GM23338 (cell line): Measurements from ENCODE around the gene ERC2. TPM values are rescaled to one million over a fixed set of nuclear protein-coding genes. Genes with fewer than 3 reads are reported as not detected.

Experiments
- ATAC-seq: fragments of 200-7000 bp; cut with Tn5 transposase; 3 replicates; pipeline ENCODE4 v1.9.1; 2020
- DNase-seq: peaks from one replicate; pipeline ENCODE4 v3.0.0-alpha.2; 2015; ENCODE audit warnings: low spot score
- H2AFZ ChIP-seq: fragments of 200-600 bp; sonication (generic); 2 replicates; pipeline ENCODE4 v1.8.0; 2016; ENCODE audit warnings: antibody characterized with exemption, mild to moderate bottlenecking, moderate library complexity
- H3F3A ChIP-seq: fragments of 200-600 bp; sonication (generic); replicated peaks from 2 replicates; pipeline ENCODE4 v1.8.0; 2017; ENCODE audit warnings: antibody characterized with exemption, mixed run types, low read depth
- H3K27ac ChIP-seq: fragments of 200-600 bp; sonication (generic); 2 replicates; pipeline ENCODE4 v1.6.1; 2016; ENCODE audit warnings: low read depth
- H3K27me3 ChIP-seq: fragments of 200-600 bp; sonication (generic); 2 replicates; pipeline ENCODE4 v1.8.0; 2016; ENCODE audit warnings: mild to moderate bottlenecking, mixed run types, moderate library complexity; ENCODE audit not compliant: insufficient read depth
- H3K36me3 ChIP-seq: fragments of 200-600 bp; sonication (generic); 2 replicates; pipeline ENCODE4 v1.8.0; 2016; ENCODE audit warnings: mild to moderate bottlenecking; ENCODE audit not compliant: insufficient read depth
- H3K4me1 ChIP-seq: fragments of 200-600 bp; sonication (generic); 2 replicates; pipeline ENCODE4 v1.8.0; 2016; ENCODE audit warnings: mild to moderate bottlenecking, moderate library complexity; ENCODE audit not compliant: insufficient read depth
- H3K4me2 ChIP-seq: fragments of 200-600 bp; sonication (generic); 2 replicates; pipeline ENCODE4 v1.7.1; 2017; ENCODE audit warnings: mixed run types
- H3K4me3 ChIP-seq: fragments of 200-600 bp; sonication (generic); 2 replicates; pipeline ENCODE4 v1.6.1; 2016; ENCODE audit warnings: mixed run types
- H3K79me2 ChIP-seq: fragments of 200-600 bp; sonication (generic); replicated peaks from 2 replicates; pipeline ENCODE4 v1.8.0; 2017; ENCODE audit warnings: mild to moderate bottlenecking; ENCODE audit not compliant: insufficient read depth
- H3K9me2 ChIP-seq: fragments of 200-600 bp; sonication (generic); 2 replicates; pipeline ENCODE4 v1.8.0; 2017; ENCODE audit not compliant: insufficient read depth
- H4K20me1 ChIP-seq: fragments of 200-600 bp; sonication (generic); replicated peaks from 2 replicates; pipeline ENCODE4 v1.8.0; 2017; ENCODE audit warnings: mild to moderate bottlenecking; ENCODE audit not compliant: insufficient read depth
- H3K27ac Mint-ChIP-seq: 2 replicates; pipeline ENCODE4 v1.8.0; 2020; ENCODE audit warnings: inconsistent platforms, mild to moderate bottlenecking, moderate library complexity, mixed read lengths
- H3K27me3 Mint-ChIP-seq: 3 replicates; pipeline ENCODE4 v1.8.0; 2022; ENCODE audit warnings: low read depth, mild to moderate bottlenecking, moderate library complexity, mixed read lengths, inconsistent platforms; ENCODE audit not compliant: insufficient read depth, poor library complexity
- H3K36me3 Mint-ChIP-seq: 3 replicates; pipeline ENCODE4 v1.8.0; 2021; ENCODE audit warnings: low read depth, mild to moderate bottlenecking, inconsistent platforms, moderate library complexity, mixed read lengths
- H3K4me1 Mint-ChIP-seq: 3 replicates; pipeline ENCODE4 v1.8.0; 2020; ENCODE audit warnings: mild to moderate bottlenecking, inconsistent platforms, mixed read lengths
- H3K4me3 Mint-ChIP-seq: 3 replicates; pipeline ENCODE4 v1.8.0; 2021; ENCODE audit warnings: moderate library complexity, mild to moderate bottlenecking, inconsistent platforms, mixed read lengths
- H3K9me3 Mint-ChIP-seq: 3 replicates; pipeline ENCODE4 v1.8.0; 2020; ENCODE audit warnings: moderate library complexity, mild to moderate bottlenecking, inconsistent platforms, mixed read lengths
- CREB1 ChIP-seq: fragments of 250-450 bp; sonication (Bioruptor Pico); IDR thresholded peaks from 2 replicates; pipeline ENCODE4 v1.5.0; 2020; ENCODE audit warnings: low read depth, mild to moderate bottlenecking, moderate library complexity
- EZH2 ChIP-seq: fragments of 200-600 bp; sonication (generic); IDR thresholded peaks from one replicate; pipeline ENCODE4 v1.8.0; 2017; ENCODE audit warnings: antibody characterized with exemption, mild to moderate bottlenecking, low read depth; ENCODE audit not compliant: unreplicated experiment
- EZH2phosphoT487 ChIP-seq: fragments of 200-600 bp; sonication (generic); IDR thresholded peaks from one replicate; pipeline ENCODE4 v1.8.1; 2018; ENCODE audit warnings: antibody characterized with exemption; ENCODE audit not compliant: unreplicated experiment
- JUNB ChIP-seq: IDR thresholded peaks from one replicate; pipeline ENCODE4 v1.6.1; 2016; ENCODE audit warnings: antibody characterized with exemption; ENCODE audit not compliant: unreplicated experiment
- NANOG ChIP-seq: IDR thresholded peaks from 2 replicates; pipeline ENCODE4 v1.6.1; 2016; ENCODE audit warnings: antibody characterized with exemption, borderline replicate concordance
- POLR2AphosphoS5 ChIP-seq: IDR thresholded peaks from 2 replicates; pipeline ENCODE4 v1.6.1; 2016; ENCODE audit warnings: antibody characterized with exemption, low read depth
- STAT1 ChIP-seq: IDR thresholded peaks from one replicate; pipeline ENCODE4 v1.6.1; 2016; ENCODE audit warnings: antibody characterized with exemption; ENCODE audit not compliant: unreplicated experiment
- ZNF114 ChIP-seq: fragments of 250-450 bp; sonication (Bioruptor Pico); IDR thresholded peaks from 2 replicates; pipeline ENCODE4 v1.5.0; 2020; ENCODE audit warnings: mild to moderate bottlenecking, moderate library complexity
- ZNF331 ChIP-seq: fragments of 250-450 bp; sonication (Bioruptor Pico); IDR thresholded peaks from 2 replicates; pipeline ENCODE4 v1.5.0; 2020; ENCODE audit warnings: low read depth, mild to moderate bottlenecking, moderate library complexity
- polyA plus RNA-seq: library from polyadenylated mRNA; unstranded; fragments of >200 nt; fragmentation: Nextera tagmentation; extraction: Ambion mirVana; gene quantifications from 2 replicates; pipeline ENCODE4 v1.2.1, GENCODE V29; 2016
- total RNA-seq: library from RNA; depleted of rRNA; stranded (reverse); fragments of >200 nt; shearing (Covaris generic); gene quantifications from 2 replicates; pipeline ENCODE4 v1.2.3, GENCODE V29; 2014
- TF ChIP-seq, protein P1 (sequence below): IDR thresholded peaks from one replicate; pipeline ENCODE4 v1.6.1; 2018; ENCODE audit warnings: antibody characterized with exemption; ENCODE audit not compliant: unreplicated experiment
- TF ChIP-seq, protein P2 (sequence below): IDR thresholded peaks from 2 replicates; pipeline ENCODE4 v1.6.1; 2016; ENCODE audit warnings: antibody characterized with exemption
- TF ChIP-seq, protein P3 (sequence below): fragments of 250-450 bp; sonication (Bioruptor Pico); IDR thresholded peaks from 2 replicates; pipeline ENCODE4 v1.5.0; 2020; ENCODE audit warnings: mild to moderate bottlenecking, moderate library complexity
- TF ChIP-seq, protein P4 (sequence below), 2 experiments: fragments of 200-600 bp in 1 of 2; sonication (generic) in 1 of 2; conservative IDR thresholded peaks; 2 replicates each; pipeline versions ENCODE4 v1.5.1 to v1.6.1; 2016 to 2017; ENCODE audit warnings: antibody characterized with exemption in 2 of 2, low read depth in 2 of 2, mild to moderate bottlenecking in 2 of 2, moderate library complexity in 1 of 2

The ERC2 gene
- total and polyA plus RNA-seq, 2 experiments from 2014 or later: 11.8 to 13.7 TPM

DNA sequence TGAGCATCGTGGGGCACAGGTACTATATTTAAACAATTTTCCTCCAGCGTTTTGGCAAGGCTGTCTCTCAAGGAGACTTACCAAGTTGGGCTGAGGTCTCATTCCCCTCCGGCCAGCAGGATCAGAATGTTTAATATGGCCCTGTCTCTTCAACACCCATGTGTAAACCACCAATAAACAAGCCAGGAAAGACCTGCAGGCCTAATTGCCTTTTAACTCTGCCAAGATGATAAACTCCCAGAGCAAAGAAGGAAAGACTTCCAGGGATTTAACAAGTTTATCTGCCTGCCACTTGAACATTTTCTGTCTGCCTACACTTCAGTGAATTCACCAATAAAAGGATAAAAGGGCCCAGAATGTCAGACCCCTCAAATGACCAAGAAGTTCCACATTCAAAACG, 850.9 kb downstream of the ERC2 start:
- Histone ChIP-seq H3K27ac (no peak overlapping the region), H3F3A (no peaks in the 10 kb centered on the region), H3K9me2 (peaks cover 13% of the 10 kb centered on the region), H3K79me2 (no peaks in the 10 kb centered on the region), H3K4me3 (no peak overlapping the region), H3K36me3 (no peaks in the 10 kb centered on the region), H3K4me2 (0 out of 2 replicates have a peak overlapping the region, but pooled peaks have one; percentile 12), H2AFZ (no peak overlapping the region), H3K27me3 (no peaks in the 10 kb centered on the region), H4K20me1 (no peaks in the 10 kb centered on the region), H3K4me1 (peaks cover 40% of the 10 kb centered on the region)
- H3K27ac Mint-ChIP-seq: no peak overlapping the region
- peaks cover 3% of the 10 kb centered on the region for H3K27me3 Mint-ChIP-seq
- H3K9me3 Mint-ChIP-seq: no peaks in the 10 kb centered on the region
- DNase-seq: no peak
- H3K4me3 Mint-ChIP-seq: no peak overlapping the region
- no peak for ATAC-seq
- no peak for TF ChIP-seq CREB1 (CRISPR knock-in tag)
- no peak for TF ChIP-seq EZH2
- TF ChIP-seq, protein P1, sequence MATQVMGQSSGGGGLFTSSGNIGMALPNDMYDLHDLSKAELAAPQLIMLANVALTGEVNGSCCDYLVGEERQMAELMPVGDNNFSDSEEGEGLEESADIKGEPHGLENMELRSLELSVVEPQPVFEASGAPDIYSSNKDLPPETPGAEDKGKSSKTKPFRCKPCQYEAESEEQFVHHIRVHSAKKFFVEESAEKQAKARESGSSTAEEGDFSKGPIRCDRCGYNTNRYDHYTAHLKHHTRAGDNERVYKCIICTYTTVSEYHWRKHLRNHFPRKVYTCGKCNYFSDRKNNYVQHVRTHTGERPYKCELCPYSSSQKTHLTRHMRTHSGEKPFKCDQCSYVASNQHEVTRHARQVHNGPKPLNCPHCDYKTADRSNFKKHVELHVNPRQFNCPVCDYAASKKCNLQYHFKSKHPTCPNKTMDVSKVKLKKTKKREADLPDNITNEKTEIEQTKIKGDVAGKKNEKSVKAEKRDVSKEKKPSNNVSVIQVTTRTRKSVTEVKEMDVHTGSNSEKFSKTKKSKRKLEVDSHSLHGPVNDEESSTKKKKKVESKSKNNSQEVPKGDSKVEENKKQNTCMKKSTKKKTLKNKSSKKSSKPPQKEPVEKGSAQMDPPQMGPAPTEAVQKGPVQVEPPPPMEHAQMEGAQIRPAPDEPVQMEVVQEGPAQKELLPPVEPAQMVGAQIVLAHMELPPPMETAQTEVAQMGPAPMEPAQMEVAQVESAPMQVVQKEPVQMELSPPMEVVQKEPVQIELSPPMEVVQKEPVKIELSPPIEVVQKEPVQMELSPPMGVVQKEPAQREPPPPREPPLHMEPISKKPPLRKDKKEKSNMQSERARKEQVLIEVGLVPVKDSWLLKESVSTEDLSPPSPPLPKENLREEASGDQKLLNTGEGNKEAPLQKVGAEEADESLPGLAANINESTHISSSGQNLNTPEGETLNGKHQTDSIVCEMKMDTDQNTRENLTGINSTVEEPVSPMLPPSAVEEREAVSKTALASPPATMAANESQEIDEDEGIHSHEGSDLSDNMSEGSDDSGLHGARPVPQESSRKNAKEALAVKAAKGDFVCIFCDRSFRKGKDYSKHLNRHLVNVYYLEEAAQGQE: no peak
- no peak for TF ChIP-seq NANOG
- no peak for TF ChIP-seq POLR2AphosphoS5
- TF ChIP-seq, protein P2, sequence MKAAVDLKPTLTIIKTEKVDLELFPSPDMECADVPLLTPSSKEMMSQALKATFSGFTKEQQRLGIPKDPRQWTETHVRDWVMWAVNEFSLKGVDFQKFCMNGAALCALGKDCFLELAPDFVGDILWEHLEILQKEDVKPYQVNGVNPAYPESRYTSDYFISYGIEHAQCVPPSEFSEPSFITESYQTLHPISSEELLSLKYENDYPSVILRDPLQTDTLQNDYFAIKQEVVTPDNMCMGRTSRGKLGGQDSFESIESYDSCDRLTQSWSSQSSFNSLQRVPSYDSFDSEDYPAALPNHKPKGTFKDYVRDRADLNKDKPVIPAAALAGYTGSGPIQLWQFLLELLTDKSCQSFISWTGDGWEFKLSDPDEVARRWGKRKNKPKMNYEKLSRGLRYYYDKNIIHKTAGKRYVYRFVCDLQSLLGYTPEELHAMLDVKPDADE: no peak
- no peak for TF ChIP-seq EZH2phosphoT487
- no peak for TF ChIP-seq ZNF331
- TF ChIP-seq, protein P3, sequence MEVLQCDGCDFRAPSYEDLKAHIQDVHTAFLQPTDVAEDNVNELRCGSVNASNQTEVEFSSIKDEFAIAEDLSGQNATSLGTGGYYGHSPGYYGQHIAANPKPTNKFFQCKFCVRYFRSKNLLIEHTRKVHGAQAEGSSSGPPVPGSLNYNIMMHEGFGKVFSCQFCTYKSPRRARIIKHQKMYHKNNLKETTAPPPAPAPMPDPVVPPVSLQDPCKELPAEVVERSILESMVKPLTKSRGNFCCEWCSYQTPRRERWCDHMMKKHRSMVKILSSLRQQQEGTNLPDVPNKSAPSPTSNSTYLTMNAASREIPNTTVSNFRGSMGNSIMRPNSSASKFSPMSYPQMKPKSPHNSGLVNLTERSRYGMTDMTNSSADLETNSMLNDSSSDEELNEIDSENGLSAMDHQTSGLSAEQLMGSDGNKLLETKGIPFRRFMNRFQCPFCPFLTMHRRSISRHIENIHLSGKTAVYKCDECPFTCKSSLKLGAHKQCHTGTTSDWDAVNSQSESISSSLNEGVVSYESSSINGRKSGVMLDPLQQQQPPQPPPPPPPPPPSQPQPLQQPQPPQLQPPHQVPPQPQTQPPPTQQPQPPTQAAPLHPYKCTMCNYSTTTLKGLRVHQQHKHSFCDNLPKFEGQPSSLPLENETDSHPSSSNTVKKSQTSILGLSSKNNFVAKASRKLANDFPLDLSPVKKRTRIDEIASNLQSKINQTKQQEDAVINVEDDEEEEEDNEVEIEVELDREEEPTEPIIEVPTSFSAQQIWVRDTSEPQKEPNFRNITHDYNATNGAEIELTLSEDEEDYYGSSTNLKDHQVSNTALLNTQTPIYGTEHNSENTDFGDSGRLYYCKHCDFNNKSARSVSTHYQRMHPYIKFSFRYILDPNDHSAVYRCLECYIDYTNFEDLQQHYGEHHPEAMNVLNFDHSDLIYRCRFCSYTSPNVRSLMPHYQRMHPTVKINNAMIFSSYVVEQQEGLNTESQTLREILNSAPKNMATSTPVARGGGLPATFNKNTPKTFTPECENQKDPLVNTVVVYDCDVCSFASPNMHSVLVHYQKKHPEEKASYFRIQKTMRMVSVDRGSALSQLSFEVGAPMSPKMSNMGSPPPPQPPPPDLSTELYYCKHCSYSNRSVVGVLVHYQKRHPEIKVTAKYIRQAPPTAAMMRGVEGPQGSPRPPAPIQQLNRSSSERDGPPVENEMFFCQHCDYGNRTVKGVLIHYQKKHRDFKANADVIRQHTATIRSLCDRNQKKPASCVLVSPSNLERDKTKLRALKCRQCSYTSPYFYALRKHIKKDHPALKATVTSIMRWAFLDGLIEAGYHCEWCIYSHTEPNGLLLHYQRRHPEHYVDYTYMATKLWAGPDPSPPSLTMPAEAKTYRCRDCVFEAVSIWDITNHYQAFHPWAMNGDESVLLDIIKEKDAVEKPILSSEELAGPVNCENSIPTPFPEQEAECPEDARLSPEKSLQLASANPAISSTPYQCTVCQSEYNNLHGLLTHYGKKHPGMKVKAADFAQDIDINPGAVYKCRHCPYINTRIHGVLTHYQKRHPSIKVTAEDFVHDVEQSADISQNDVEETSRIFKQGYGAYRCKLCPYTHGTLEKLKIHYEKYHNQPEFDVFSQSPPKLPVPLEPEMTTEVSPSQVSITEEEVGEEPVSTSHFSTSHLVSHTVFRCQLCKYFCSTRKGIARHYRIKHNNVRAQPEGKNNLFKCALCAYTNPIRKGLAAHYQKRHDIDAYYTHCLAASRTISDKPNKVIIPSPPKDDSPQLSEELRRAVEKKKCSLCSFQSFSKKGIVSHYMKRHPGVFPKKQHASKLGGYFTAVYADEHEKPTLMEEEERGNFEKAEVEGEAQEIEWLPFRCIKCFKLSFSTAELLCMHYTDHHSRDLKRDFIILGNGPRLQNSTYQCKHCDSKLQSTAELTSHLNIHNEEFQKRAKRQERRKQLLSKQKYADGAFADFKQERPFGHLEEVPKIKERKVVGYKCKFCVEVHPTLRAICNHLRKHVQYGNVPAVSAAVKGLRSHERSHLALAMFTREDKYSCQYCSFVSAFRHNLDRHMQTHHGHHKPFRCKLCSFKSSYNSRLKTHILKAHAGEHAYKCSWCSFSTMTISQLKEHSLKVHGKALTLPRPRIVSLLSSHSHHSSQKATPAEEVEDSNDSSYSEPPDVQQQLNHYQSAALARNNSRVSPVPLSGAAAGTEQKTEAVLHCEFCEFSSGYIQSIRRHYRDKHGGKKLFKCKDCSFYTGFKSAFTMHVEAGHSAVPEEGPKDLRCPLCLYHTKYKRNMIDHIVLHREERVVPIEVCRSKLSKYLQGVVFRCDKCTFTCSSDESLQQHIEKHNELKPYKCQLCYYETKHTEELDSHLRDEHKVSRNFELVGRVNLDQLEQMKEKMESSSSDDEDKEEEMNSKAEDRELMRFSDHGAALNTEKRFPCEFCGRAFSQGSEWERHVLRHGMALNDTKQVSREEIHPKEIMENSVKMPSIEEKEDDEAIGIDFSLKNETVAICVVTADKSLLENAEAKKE: no peak
- no peak for TF ChIP-seq STAT1
- TF ChIP-seq, protein P4, sequence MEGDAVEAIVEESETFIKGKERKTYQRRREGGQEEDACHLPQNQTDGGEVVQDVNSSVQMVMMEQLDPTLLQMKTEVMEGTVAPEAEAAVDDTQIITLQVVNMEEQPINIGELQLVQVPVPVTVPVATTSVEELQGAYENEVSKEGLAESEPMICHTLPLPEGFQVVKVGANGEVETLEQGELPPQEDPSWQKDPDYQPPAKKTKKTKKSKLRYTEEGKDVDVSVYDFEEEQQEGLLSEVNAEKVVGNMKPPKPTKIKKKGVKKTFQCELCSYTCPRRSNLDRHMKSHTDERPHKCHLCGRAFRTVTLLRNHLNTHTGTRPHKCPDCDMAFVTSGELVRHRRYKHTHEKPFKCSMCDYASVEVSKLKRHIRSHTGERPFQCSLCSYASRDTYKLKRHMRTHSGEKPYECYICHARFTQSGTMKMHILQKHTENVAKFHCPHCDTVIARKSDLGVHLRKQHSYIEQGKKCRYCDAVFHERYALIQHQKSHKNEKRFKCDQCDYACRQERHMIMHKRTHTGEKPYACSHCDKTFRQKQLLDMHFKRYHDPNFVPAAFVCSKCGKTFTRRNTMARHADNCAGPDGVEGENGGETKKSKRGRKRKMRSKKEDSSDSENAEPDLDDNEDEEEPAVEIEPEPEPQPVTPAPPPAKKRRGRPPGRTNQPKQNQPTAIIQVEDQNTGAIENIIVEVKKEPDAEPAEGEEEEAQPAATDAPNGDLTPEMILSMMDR (conservative IDR thresholded peaks at IDR 0.05; ENCODE audit: low read depth in 2 of 2): no peak
- TF ChIP-seq ZNF114: no peak
- TF ChIP-seq JUNB: no peak
- peaks cover 57% of the 10 kb centered on the region for H3K4me1 Mint-ChIP-seq
- no peaks in the 10 kb centered on the region for H3K36me3 Mint-ChIP-seq
